ENCODE results near the gene S100A12.

Gene S100A12

DNA sequence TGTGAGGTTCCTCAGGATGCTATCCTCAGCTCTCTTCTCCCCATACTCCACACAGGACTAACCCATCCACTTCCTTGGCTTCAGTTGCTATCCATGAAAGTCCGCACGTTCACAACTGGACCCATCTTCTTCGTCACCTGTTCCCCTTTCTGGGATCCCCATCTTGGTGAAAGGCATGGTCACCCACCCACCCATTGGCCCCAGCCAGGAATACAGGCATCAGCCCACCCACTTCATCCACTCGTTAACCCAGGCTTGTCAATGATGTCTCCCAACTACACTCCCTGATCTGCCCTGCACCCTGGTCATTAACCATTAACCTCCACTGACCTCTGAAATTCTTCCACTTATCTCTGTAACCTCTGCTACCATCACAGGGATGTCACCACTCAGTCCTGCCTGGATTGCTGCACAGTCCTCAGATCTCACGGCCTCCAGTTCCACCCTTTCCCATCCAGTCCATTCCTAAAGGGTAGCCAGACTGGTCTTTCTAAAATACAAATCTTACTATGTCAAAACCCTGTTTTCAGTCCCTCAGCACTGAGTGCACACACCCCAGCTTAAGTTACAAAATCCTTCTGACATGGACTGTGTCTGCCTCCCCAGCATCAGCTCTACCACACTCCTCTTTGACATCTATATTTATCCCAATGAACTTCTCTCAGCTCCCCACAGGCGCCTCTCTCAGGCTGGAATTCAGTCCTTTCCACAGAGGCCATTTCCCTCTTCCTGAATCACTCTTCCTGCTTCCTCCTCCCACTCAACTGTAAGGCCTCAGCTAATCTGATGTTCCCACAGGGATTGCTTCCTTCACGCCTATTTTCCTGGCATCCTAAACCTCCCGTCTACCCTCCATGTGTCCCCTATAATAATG is 37.2 kb downstream of the S100A12 start:
- TF ChIP-seq, protein P1, sequence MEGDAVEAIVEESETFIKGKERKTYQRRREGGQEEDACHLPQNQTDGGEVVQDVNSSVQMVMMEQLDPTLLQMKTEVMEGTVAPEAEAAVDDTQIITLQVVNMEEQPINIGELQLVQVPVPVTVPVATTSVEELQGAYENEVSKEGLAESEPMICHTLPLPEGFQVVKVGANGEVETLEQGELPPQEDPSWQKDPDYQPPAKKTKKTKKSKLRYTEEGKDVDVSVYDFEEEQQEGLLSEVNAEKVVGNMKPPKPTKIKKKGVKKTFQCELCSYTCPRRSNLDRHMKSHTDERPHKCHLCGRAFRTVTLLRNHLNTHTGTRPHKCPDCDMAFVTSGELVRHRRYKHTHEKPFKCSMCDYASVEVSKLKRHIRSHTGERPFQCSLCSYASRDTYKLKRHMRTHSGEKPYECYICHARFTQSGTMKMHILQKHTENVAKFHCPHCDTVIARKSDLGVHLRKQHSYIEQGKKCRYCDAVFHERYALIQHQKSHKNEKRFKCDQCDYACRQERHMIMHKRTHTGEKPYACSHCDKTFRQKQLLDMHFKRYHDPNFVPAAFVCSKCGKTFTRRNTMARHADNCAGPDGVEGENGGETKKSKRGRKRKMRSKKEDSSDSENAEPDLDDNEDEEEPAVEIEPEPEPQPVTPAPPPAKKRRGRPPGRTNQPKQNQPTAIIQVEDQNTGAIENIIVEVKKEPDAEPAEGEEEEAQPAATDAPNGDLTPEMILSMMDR (IDR thresholded peaks at IDR 0.05): no peak
- no peak for DNase-seq (ENCODE audit: low spot score)
- H3K4me3 ChIP-seq: no peak overlapping the region

DNA sequence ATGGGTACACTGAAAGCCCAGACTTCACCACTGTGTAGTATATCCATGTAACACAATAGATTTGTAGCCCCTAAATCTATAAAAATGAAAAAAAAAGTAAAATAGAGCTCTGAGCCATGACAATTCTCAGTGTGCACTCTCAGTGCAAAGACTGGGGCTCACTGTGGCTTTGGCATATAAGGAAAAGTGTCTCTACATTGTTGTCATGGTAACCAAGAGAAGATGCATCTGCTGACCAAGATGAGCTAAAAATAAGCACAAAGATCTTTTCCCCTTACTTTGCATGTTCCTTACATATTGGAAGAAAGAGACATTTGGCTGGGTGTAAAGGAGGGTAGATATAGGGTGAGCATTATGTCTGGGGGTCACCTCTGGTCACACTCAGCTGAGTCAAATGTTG is 38.8 kb downstream of the S100A12 start:
- Histone ChIP-seq H3K27ac (no peak overlapping the region), H3K4me3 (no peak overlapping the region)
- TF ChIP-seq, protein P1 (IDR thresholded peaks at IDR 0.05): no peak
- no peak for DNase-seq (ENCODE audit: low spot score)

More for the DNA sequence above, 37.2 kb downstream of the S100A12 start:
- H3K27ac ChIP-seq: no peak overlapping the region

DNA sequence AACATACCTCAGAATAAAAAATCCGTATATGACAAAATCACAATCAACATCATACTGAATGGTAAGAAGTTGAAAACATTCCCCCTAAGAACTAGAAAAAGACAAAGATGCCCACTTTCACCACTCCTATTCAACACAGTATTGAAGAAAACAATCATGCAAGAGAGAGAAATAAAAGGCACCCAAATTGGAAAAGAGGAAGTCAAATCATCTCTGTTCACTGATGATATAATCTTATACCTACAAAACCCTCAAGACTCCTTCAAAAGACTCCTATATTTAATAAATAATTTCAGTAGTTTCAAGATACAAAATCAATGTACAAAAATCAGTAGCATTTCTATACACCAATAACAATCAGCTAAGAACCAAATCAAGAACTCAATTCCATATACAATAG is 41.5 kb downstream of the S100A12 start:
- Histone ChIP-seq H3K27ac (no peak overlapping the region), H3K4me3 (no peak overlapping the region)
- no peak for DNase-seq (ENCODE audit: low spot score)
- TF ChIP-seq, protein P1 (IDR thresholded peaks at IDR 0.05): no peak

DNA sequence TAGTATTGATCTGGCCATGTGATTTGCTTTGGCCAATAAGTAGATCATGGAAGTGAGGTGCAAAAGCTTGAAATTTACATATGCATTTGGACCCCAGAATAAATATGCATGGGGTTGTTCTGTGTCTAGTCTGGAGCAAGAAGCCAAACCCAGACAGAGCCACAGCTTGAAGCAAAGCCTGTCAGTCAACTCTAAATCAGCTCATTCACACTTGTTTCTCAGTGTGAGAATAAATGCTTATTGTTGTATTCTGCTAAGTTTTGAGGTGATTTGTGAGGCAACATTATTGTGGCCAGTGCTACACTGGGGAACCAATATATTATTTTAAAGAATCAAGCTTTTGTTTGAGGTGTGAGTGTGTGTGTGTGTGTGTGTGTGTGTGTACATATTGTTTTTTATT is 50.5 kb downstream of the S100A12 start:
- H3K27ac ChIP-seq: no peak overlapping the region
- TF ChIP-seq, protein P1 (IDR thresholded peaks at IDR 0.05): no peak
- DNase-seq (ENCODE audit: low spot score): no peak
- H3K4me3 ChIP-seq: no peak overlapping the region
